Urinary bladder (tissue), 4 donors: ENCODE data around the gene CDK5RAP3. TPM values are rescaled to one million over a fixed set of nuclear protein-coding genes. Genes with fewer than 3 reads are reported as not detected.
"Not testable (repeated sequence)": the region's sequence is repeated elsewhere in the genome, so short reads cannot be mapped to it uniquely, and the experiment has no call there.

Experiments used
- DNase-seq: peaks from one replicate; pipeline ENCODE4 v3.0.0-alpha.2; 2015; ENCODE audit errors: extremely low spot score
- H3K27ac ChIP-seq: one replicate; pipeline ENCODE4 v1.5.1; 2013; ENCODE audit warnings: low read depth, mild to moderate bottlenecking, moderate library complexity
- H3K36me3 ChIP-seq: one replicate; pipeline ENCODE4 v1.6.1; 2013; ENCODE audit warnings: mild to moderate bottlenecking, moderate library complexity; ENCODE audit not compliant: insufficient read depth
- H3K4me1 ChIP-seq: one replicate; pipeline ENCODE4 v1.6.1; 2013; ENCODE audit warnings: mild to moderate bottlenecking, moderate library complexity; ENCODE audit not compliant: insufficient read depth
- H3K4me3 ChIP-seq: one replicate; pipeline ENCODE4 v1.5.1; 2013; ENCODE audit warnings: low read depth, low read length
- WGBS: extraction: QIAGEN DNeasy Blood & Tissue Kit; methylation state at CpG from one replicate; pipeline ENCODE4 v1.1.7; 2013; 5-methylcytosine and 5-hydroxymethylcytosine counted together
- polyA plus RNA-seq: library from polyadenylated mRNA; stranded (reverse); fragments of 200-250 nt; gene quantifications from one replicate; pipeline ENCODE4 v1.2.3, GENCODE V29; 2013
- total RNA-seq: library from RNA; depleted of rRNA; stranded (reverse); fragments of >200 nt; gene quantifications from one replicate; pipeline ENCODE4 v1.2.3, GENCODE V29; 2014
- donor health status: healthy with polysubstance abuse.
- donor health status: healthy.

Gene CDK5RAP3
- total and polyA plus RNA-seq, 2 donors: 77.4 to 117 TPM

- Histone ChIP-seq H3K36me3 (no peaks in the 10 kb centered on the region), H3K4me3 (no peak overlapping the region), H3K4me1 (no peaks in the 10 kb centered on the region), H3K27ac (no peak overlapping the region)
- no peak for DNase-seq
- 88% methylated on average over 1 of the region's 1 CpG for WGBS
Measured at GRCh38 chr17:47989700-47990099, 18.8 kb downstream of the CDK5RAP3 start.

GRCh38 chr17:47990962-47991731 lies 20.2 kb downstream of the CDK5RAP3 start:
- Histone ChIP-seq H3K36me3 (no peaks in the 10 kb centered on the region), H3K27ac (no peak overlapping the region), H3K4me1 (no peaks in the 10 kb centered on the region), H3K4me3 (no peak overlapping the region)
- 54% methylated on average over 14 of the region's 14 CpGs for WGBS
- DNase-seq: no peak

GRCh38 chr17:47992216-47992615 lies 21.3 kb downstream of the CDK5RAP3 start:
- Histone ChIP-seq H3K4me3 (no peak overlapping the region), H3K4me1 (no peaks in the 10 kb centered on the region), H3K27ac (no peak overlapping the region), H3K36me3 (no peaks in the 10 kb centered on the region)
- WGBS: 65% methylated on average over 4 of the region's 4 CpGs
- no peak for DNase-seq

- WGBS: 65% methylated on average over 9 of the region's 9 CpGs
- H3K27ac ChIP-seq: no peak overlapping the region
- no peaks in the 10 kb centered on the region for H3K4me1 ChIP-seq
- H3K36me3 ChIP-seq: no peaks in the 10 kb centered on the region
- H3K4me3 ChIP-seq: no peak overlapping the region
- no peak for DNase-seq
Measured at GRCh38 chr17:47993031-47993564, 22.2 kb downstream of the CDK5RAP3 start.

DNA sequence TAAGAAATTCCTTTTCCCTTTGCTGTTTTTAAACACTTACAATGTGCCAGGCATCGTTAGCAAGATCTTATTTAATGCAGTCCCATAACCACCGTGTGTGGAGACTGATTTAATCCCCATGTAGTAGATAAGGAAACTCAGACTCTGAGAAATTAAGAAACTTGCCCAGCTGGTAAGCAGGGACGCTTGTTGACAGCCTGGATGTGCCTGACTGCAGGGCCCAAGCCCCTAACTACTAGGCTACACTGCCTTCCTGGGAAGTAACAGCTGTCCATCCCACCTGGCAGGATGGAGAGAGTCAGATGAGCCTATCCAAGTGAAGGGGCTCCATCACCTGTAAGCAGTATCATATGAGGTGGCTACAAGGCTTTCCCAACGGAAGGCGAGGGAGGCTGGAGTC lies 23.1 kb downstream of the CDK5RAP3 start:
- no peak overlapping the region for H3K4me3 ChIP-seq
- DNase-seq: no peak
- H3K27ac ChIP-seq: no peak overlapping the region
- WGBS: 77% methylated on average over 5 of the region's 5 CpGs
- H3K4me1 ChIP-seq: no peaks in the 10 kb centered on the region
- H3K36me3 ChIP-seq: no peaks in the 10 kb centered on the region

DNA sequence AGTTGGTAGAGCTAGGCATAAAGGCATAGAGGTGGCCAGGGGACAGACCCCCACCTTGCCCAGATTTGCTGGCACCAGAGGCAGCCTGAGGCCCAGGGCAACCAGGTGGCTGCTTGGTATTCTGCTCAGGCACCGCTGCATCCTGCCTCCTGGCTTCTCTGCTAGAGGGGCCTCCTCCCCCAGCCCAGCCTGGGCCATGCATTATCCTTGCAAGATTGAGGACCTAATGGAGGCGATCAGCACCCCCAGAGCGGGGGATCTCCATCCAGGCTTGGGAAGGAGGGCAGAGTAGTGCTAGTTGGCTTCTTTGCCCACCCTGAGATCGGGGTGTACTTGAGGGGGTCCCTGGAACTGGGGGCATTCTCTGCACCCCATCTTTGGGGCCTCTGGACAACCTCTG lies 23.8 kb downstream of the CDK5RAP3 start:
- Histone ChIP-seq H3K4me3 (no peak overlapping the region), H3K4me1 (no peaks in the 10 kb centered on the region), H3K36me3 (no peaks in the 10 kb centered on the region), H3K27ac (no peak overlapping the region)
- DNase-seq: no peak
- 89% methylated on average over 4 of the region's 4 CpGs for WGBS

DNA sequence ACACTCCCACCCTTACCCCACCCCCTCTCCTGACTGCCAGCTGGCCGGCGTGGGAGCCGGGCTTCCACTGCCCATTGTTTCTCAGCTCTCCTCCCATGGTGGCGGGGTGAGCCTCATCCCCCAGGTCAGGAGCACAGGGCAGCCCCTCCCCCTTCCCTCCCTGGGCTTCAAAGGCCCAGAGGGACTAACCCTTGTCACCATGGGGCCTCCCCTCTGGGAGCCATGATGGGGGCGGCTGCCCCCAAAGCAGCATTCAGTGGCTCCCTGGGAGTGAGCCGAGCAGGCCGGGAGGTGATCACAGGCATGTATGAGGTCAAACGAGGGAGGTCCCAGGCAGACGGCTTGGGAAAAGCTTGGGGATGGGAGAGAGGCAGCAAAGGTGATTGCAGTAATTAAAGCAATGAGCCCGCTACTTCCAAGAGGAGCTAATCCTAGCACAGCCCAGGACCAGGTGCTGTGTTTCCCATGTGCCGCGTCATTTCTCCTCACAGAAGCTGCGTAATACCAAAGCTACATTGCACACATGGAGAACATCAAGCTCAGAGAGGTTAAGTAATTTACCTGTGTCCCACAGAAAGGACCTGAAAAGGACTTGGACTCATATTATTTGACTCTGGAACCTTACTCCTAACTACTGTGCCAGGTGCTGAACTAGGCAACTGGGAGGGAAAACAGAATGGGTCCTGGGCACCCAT lies 24.5 kb downstream of the CDK5RAP3 start:
- DNase-seq: no peak
- Histone ChIP-seq H3K4me1 (no peaks in the 10 kb centered on the region), H3K4me3 (no peak overlapping the region), H3K36me3 (no peaks in the 10 kb centered on the region), H3K27ac (no peak overlapping the region)
- WGBS: 70% methylated on average over 13 of the region's 13 CpGs

DNA sequence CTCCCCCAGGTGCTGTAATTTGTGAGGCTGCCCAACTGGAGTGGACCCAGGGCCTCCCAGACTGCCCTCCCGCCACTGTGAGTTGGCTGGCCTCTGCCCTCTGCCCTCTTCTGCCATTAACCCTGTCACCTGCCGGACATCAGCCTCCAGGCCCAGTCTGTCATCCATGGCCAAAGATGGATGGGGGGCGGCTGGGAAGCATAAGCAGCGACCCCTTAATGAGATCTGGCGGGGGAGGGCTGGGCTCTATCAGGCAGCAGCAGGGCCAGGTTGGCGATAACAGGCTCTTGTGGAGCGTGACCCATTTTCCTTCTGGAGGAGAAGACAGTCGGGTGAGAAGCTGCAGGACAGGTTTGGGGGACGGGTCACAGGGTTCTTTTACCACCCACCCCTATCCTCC lies 25.3 kb downstream of the CDK5RAP3 start:
- H3K27ac ChIP-seq: no peak overlapping the region
- no peak overlapping the region for H3K4me3 ChIP-seq
- no peaks in the 10 kb centered on the region for H3K36me3 ChIP-seq
- 70% methylated on average over 9 of the region's 9 CpGs for WGBS
- no peak for DNase-seq
- H3K4me1 ChIP-seq: no peaks in the 10 kb centered on the region

DNA sequence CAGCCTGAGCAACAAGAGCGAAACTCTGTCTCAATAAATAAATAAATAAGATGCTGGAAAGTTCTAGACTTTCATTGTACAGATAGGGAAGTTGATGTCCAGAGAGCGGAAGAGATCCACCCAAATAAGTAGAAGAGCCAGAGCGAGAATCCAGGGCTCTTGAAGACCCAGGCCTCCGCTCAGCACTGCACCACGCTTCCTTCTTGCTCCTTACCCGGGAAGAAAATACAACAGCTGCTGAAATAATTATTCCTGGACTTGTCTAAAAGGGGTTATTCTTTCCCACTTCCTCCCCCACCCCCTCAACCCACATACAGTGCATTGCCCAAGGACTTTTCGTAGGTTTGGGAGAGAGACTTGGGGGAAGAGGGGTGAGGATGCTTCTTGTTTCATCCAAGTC lies 26.7 kb downstream of the CDK5RAP3 start:
- H3K36me3 ChIP-seq: no peaks in the 10 kb centered on the region
- H3K4me3 ChIP-seq: no peak overlapping the region
- no peak for DNase-seq
- H3K27ac ChIP-seq: no peak overlapping the region
- H3K4me1 ChIP-seq: no peaks in the 10 kb centered on the region
- 86% methylated on average over 7 of the region's 7 CpGs for WGBS

DNA sequence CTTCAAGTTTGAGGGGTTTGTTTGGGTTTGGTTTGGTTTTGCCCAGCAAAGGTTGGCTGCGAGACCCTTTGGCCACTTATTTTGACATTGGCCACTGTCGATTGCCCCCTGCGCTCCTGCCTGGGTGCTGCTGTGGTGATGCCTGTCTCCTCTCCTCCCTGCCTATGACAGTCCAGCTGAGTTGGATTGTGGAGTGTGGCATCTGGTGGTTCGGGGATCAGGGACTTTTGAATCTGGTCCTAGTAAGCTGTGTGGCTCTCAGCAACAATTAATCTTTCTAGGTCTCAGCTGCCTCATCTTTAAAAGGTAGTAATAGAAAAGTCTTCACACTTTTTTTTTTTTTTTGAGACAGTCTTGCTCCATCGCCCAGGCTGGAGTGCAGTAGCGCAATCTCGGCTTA lies 27.1 kb downstream of the CDK5RAP3 start:
- no peak overlapping the region for H3K4me3 ChIP-seq
- H3K36me3 ChIP-seq: no peaks in the 10 kb centered on the region
- whole genome bisulfite sequencing: 93% methylated on average over 7 of the region's 7 CpGs
- no peak overlapping the region for H3K27ac ChIP-seq
- H3K4me1 ChIP-seq: no peaks in the 10 kb centered on the region
- no peak for DNase-seq

GRCh38 chr17:47999582-47999981 lies 28.7 kb downstream of the CDK5RAP3 start:
- Histone ChIP-seq H3K27ac (no peak overlapping the region), H3K4me3 (no peak overlapping the region), H3K36me3 (no peaks in the 10 kb centered on the region), H3K4me1 (no peaks in the 10 kb centered on the region)
- WGBS: 45% methylated on average over 4 of the region's 4 CpGs
- DNase-seq: no peak

DNA sequence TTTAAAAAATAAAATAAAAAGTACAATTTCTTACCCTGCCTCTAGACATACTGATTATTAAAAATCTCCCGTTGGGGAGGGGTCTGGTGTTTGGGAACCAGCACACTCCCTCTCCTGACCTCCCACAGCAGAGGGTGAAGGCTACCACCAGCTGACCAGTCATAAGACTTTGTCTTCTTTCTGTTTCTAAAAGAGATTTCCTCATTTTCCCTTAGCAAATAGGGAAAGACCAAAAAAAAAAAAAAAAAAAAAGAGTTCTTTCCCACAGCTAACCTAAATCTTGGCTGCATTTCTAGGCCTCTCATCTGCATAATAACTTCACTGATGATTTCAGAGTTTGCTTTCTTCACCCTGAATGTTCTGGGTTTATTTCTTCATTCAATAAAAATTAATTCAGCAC lies 30.3 kb downstream of the CDK5RAP3 start:
- no peak overlapping the region for H3K4me3 ChIP-seq
- no peak overlapping the region for H3K27ac ChIP-seq
- no peaks in the 10 kb centered on the region for H3K36me3 ChIP-seq
- WGBS: 88% methylated on average over 1 of the region's 1 CpG
- no peak for DNase-seq
- no peaks in the 10 kb centered on the region for H3K4me1 ChIP-seq

GRCh38 chr17:48001657-48002056 lies 30.7 kb downstream of the CDK5RAP3 start:
- not testable (repeated sequence) for H3K36me3 ChIP-seq, H3K4me1 ChIP-seq
- 98% methylated on average over 5 of the region's 5 CpGs for WGBS

DNA sequence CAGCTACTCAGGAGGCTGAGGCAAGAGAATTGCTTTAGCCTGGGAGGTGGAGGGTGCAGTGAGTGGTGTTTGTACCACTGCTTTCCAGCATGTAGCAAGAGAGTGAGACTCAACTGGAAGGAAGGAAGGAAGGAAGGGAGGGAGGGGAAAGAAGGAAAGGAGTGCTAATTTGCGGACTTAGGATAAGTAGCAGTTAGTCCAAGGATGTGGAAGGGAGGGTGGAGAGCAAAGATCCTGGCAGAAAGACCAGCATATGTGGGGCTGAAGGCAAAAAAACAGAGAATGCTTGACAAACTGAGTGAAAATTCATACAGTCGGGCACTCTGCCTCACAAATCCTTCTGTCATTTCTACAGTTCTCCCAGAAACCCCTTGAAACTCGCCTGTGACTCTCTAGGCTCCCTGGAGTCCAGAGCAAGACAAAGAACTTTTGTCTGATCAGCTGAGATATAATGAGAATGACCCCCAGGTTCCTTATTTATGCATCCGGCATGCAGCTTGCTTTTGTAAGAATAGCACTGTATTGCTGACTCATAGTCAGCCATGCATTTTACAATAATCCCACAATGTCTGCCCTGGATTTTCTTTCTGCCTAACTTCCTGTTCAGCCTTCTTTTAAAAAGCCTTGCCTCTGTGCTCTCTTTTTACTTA lies 31.5 kb downstream of the CDK5RAP3 start:
- Histone ChIP-seq H3K4me3 (no peak overlapping the region), H3K27ac (no peak overlapping the region), H3K4me1 (no peaks in the 10 kb centered on the region), H3K36me3 (no peaks in the 10 kb centered on the region)
- 30% methylated on average over 4 of the region's 4 CpGs for WGBS
- no peak for DNase-seq

More at GRCh38 chr17:48001657-48002056, 30.7 kb downstream of the CDK5RAP3 start:
- DNase-seq, H3K27ac ChIP-seq, H3K4me3 ChIP-seq: not testable (repeated sequence)
